Measurements from ENCODE around the gene SNX18. TPM values are rescaled to one million over a fixed set of nuclear protein-coding genes. Genes with fewer than 3 reads are reported as not detected.
"Not testable (repeated sequence)": the region's sequence is repeated elsewhere in the genome, so short reads cannot be mapped to it uniquely, and the experiment has no call there.

The SNX18 gene
- polyA plus RNA-seq, 2 of the 4 experiments (the other 2 are of a cell fraction) = 7.1 to 8.1 TPM

GRCh38 chr5:54484219-54484894, 33.2 kb upstream of the SNX18 start:
- no peak overlapping the region for H3K4me2 ChIP-seq
- H3K27ac ChIP-seq = no peak overlapping the region
- no peak overlapping the region for H3K4me3 ChIP-seq
- ATAC-seq (no peak), FAIRE-seq (no peak), DNase-seq (ENCODE audit: low read depth in 1 of 2, low spot score in 1 of 2) (no peak)
- CTCF ChIA-PET = interaction anchor here (0.9 to 1.0 kb wide), 2 partner anchors 32 to 241 kb away, joined by 3 read pairs; no protein-coding TSS in a partner anchor
- 48% methylated on average over 5 of the region's 5 CpGs for WGBS (ENCODE audit: missing lambda C conversion rate)
- POLR2A ChIA-PET = no interaction called here
- TF ChIP-seq, protein P1, sequence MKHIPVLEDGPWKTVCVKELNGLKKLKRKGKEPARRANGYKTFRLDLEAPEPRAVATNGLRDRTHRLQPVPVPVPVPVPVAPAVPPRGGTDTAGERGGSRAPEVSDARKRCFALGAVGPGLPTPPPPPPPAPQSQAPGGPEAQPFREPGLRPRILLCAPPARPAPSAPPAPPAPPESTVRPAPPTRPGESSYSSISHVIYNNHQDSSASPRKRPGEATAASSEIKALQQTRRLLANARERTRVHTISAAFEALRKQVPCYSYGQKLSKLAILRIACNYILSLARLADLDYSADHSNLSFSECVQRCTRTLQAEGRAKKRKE (CRISPR knock-in tag; IDR thresholded peaks at IDR 0.05; ENCODE audit: low read depth) = no peak
- TF ChIP-seq GATA3 (IDR thresholded peaks at IDR 0.05; ENCODE audit: borderline replicate concordance) (no peak), BHLHE40 (IDR thresholded peaks at IDR 0.05; ENCODE audit: low read depth, low read length) (no peak), EP300 (IDR thresholded peaks at IDR 0.05) (no peak), JUNB (IDR thresholded peaks at IDR 0.05) (no peak), BCL3 (IDR thresholded peaks at IDR 0.05) (no peak), FOSB (CRISPR knock-in tag; IDR thresholded peaks at IDR 0.05) (no peak), POLR2A (IDR thresholded peaks at IDR 0.05; ENCODE audit: low read length) (no peak), MAX (IDR thresholded peaks at IDR 0.05) (no peak), RAD21 (conservative IDR thresholded peaks at IDR 0.05 in 1 of 2, IDR thresholded peaks at IDR 0.05 in 1 of 2) (no peak), RFX5 (IDR thresholded peaks at IDR 0.05) (no peak), KDM1A (IDR thresholded peaks at IDR 0.05; ENCODE audit: low read depth) (no peak)
- TF ChIP-seq, protein P2, sequence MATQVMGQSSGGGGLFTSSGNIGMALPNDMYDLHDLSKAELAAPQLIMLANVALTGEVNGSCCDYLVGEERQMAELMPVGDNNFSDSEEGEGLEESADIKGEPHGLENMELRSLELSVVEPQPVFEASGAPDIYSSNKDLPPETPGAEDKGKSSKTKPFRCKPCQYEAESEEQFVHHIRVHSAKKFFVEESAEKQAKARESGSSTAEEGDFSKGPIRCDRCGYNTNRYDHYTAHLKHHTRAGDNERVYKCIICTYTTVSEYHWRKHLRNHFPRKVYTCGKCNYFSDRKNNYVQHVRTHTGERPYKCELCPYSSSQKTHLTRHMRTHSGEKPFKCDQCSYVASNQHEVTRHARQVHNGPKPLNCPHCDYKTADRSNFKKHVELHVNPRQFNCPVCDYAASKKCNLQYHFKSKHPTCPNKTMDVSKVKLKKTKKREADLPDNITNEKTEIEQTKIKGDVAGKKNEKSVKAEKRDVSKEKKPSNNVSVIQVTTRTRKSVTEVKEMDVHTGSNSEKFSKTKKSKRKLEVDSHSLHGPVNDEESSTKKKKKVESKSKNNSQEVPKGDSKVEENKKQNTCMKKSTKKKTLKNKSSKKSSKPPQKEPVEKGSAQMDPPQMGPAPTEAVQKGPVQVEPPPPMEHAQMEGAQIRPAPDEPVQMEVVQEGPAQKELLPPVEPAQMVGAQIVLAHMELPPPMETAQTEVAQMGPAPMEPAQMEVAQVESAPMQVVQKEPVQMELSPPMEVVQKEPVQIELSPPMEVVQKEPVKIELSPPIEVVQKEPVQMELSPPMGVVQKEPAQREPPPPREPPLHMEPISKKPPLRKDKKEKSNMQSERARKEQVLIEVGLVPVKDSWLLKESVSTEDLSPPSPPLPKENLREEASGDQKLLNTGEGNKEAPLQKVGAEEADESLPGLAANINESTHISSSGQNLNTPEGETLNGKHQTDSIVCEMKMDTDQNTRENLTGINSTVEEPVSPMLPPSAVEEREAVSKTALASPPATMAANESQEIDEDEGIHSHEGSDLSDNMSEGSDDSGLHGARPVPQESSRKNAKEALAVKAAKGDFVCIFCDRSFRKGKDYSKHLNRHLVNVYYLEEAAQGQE (IDR thresholded peaks at IDR 0.05) = no peak
- no peaks in the 10 kb centered on the region for H3K9me3 ChIP-seq
- H3K4me1 ChIP-seq = no peaks in the 10 kb centered on the region

- ATAC-seq; CTCF ChIA-PET; H3K27ac ChIP-seq; POLR2A ChIA-PET; H3K9me3 ChIP-seq; H3K4me2 ChIP-seq; FAIRE-seq; H3K4me1 ChIP-seq; DNase-seq (ENCODE audit: low read depth in 1 of 2, low spot score in 1 of 2); H3K4me3 ChIP-seq: not testable (repeated sequence)
- TF ChIP-seq MAFK (IDR thresholded peaks at IDR 0.05; ENCODE audit: partially characterized antibody) = peak; percentile 53
Observed at GRCh38 chr5:54485659-54486058, 31.9 kb upstream of the SNX18 start.

- not testable (repeated sequence) for H3K4me1 ChIP-seq; H3K4me3 ChIP-seq; H3K9me3 ChIP-seq; ATAC-seq; FAIRE-seq; H3K27ac ChIP-seq; DNase-seq (ENCODE audit: low read depth in 1 of 2, low spot score in 1 of 2); H3K4me2 ChIP-seq
- 45% methylated on average over 2 of the region's 2 CpGs for WGBS (ENCODE audit: missing lambda C conversion rate)
- ChIA-PET POLR2A (interaction anchor here (2.7 kb wide), 1 partner anchor 179 kb away, joined by 17 read pairs; the partner anchor contains the start of gene ARL15), CTCF (interaction anchor here (0.5 to 8.6 kb wide), 58 partner anchors 9 to 1318 kb away, joined by 3 to 77 read pairs (median 5); partner anchors contain the start of genes ARL15, GPX8, HSPB3 and SNX18)
Observed at GRCh38 chr5:54489648-54489979, 27.9 kb upstream of the SNX18 start.

Measured in A549 (cell line).